Measurements from ENCODE around the gene BCDIN3D.

DNA sequence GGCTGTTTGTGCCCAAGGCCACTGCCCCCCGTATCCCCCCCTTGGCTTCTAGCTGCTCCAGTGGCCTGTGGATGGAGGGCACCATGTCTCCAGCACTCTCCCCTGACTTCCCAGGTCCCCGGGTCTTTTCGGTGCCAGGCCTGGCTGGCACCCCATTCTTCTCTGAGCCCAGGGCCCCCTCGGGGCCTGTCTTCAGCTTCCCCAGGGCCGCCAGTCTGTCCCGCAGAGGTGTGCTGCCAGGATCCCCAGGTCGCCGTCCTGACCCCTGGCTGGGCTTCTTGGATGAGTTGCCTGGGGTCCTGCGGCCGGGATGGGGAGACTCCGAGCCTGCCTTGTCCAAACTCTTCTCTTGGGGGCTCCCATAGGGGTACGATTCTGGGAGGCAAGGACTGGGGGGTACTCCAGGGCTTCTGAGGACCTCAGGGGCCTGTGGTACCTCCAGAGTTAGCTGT, 47.2 kb downstream of the BCDIN3D start:
- TF ChIP-seq, protein P1, sequence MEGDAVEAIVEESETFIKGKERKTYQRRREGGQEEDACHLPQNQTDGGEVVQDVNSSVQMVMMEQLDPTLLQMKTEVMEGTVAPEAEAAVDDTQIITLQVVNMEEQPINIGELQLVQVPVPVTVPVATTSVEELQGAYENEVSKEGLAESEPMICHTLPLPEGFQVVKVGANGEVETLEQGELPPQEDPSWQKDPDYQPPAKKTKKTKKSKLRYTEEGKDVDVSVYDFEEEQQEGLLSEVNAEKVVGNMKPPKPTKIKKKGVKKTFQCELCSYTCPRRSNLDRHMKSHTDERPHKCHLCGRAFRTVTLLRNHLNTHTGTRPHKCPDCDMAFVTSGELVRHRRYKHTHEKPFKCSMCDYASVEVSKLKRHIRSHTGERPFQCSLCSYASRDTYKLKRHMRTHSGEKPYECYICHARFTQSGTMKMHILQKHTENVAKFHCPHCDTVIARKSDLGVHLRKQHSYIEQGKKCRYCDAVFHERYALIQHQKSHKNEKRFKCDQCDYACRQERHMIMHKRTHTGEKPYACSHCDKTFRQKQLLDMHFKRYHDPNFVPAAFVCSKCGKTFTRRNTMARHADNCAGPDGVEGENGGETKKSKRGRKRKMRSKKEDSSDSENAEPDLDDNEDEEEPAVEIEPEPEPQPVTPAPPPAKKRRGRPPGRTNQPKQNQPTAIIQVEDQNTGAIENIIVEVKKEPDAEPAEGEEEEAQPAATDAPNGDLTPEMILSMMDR (IDR thresholded peaks at IDR 0.05) = no peak
- no peak for TF ChIP-seq POLR2A (IDR thresholded peaks at IDR 0.05)
